ENCODE results near the gene MAL. TPM values are rescaled to one million over a fixed set of nuclear protein-coding genes. Genes with fewer than 3 reads are reported as not detected.

Gene MAL
- total and polyA plus RNA-seq, 2 of the 4 experiments (the other 2 are of a cell fraction) = not detected

- no peak for ATAC-seq (ENCODE audit: low read depth)
- ChIA-PET CTCF (no interaction called here), POLR2A (ENCODE audit: unreplicated experiment) (no interaction called here)
- Histone ChIP-seq H3K27ac (ENCODE audit: insufficient read depth, low read length) (no peak overlapping the region), H4K20me1 (ENCODE audit: insufficient read depth, low read length) (no peaks in the 10 kb centered on the region), H3K27me3 (ENCODE audit: control insufficient read depth, insufficient read depth, low read length) (peaks cover 76% of the 10 kb centered on the region), H3K4ac (ENCODE audit: low read depth, low read length) (no peak overlapping the region), H3K9me1 (ENCODE audit: insufficient read depth, low read length) (no peaks in the 10 kb centered on the region), H4K91ac (ENCODE audit: insufficient read depth, low read depth, low read length) (no peak overlapping the region), H3K56ac (ENCODE audit: extremely low read depth, insufficient read depth, low read length) (no peak overlapping the region), H3K36me3 (ENCODE audit: control insufficient read depth, insufficient read depth, low read length) (no peaks in the 10 kb centered on the region), H2AK5ac (ENCODE audit: low read depth, low read length) (no peak overlapping the region), H4K5ac (ENCODE audit: low read depth, low read length) (no peak overlapping the region), H4K8ac (ENCODE audit: low read depth in 2 of 2, low read length in 2 of 2) (no peak overlapping the region), H2BK120ac (ENCODE audit: low read depth, low read length) (no peak overlapping the region), H3K14ac (replicated peaks; ENCODE audit: low read depth, low read length) (no peak overlapping the region), H2BK5ac (ENCODE audit: low read depth, low read length, poor library complexity, severe bottlenecking) (no peak overlapping the region), H3K9ac (ENCODE audit: low read depth, low read length) (no peak overlapping the region), H3K79me1 (ENCODE audit: low read depth in 1 of 2, low read length in 2 of 2) (no peaks in the 10 kb centered on the region), H3K9me3 (ENCODE audit: control insufficient read depth, insufficient read depth, low read length) (no peaks in the 10 kb centered on the region), H2BK20ac (ENCODE audit: low read depth, low read length) (no peak overlapping the region), H2AFZ (replicated peaks; ENCODE audit: low read length, poor library complexity) (no peak overlapping the region), H2BK15ac (ENCODE audit: low read depth, low read length) (no peak overlapping the region), H3K4me1 (ENCODE audit: control insufficient read depth, insufficient read depth, low read length) (peaks cover 4% of the 10 kb centered on the region; the same call in 1 of the 2 replicates), H3K23ac (ENCODE audit: low read depth, low read length) (no peak overlapping the region), H2AK9ac (replicated peaks; ENCODE audit: low read depth, low read length, poor library complexity) (no peak overlapping the region), H3K18ac (ENCODE audit: low read depth, low read length) (no peak overlapping the region), H3K4me2 (ENCODE audit: low read depth, low read length) (no peak overlapping the region), H3K4me3 (ENCODE audit: insufficient read depth, low read depth, low read length) (no peak overlapping the region)
- TF ChIP-seq RAD21 (IDR thresholded peaks at IDR 0.05; ENCODE audit: low read length) = no peak
- TF ChIP-seq CEBPB (IDR thresholded peaks at IDR 0.05; ENCODE audit: low read depth, low read length) = no peak
- TF ChIP-seq USF2 (IDR thresholded peaks at IDR 0.05; ENCODE audit: low read depth, low read length) = no peak
- TF ChIP-seq FOS (IDR thresholded peaks at IDR 0.05; ENCODE audit: low read depth, low read length) = no peak
- TF ChIP-seq MAZ (IDR thresholded peaks at IDR 0.05; ENCODE audit: borderline replicate concordance, low read depth, low read length) = no peak
- no peak for TF ChIP-seq MAFK (IDR thresholded peaks at IDR 0.05; ENCODE audit: low read depth, low read length)
- WGBS, 2 experiments (ENCODE audit: extremely low coverage in 2 of 2, insufficient read length in 1 of 2) = 8% methylated on average over 2 of the region's 5 CpGs; no CpG with 5 or more reads in 1 of the 2 experiments
- no peak for DNase-seq
- in situ Hi-C loops (cut with MboI; ENCODE audit: low sequenced_read_pairs) = no loop called here
- BruUV-seq (replicated peaks) = no TSS peak
- intact Hi-C loops (cut with micrococcal nuclease) = no loop called here
- dilution Hi-C loops (cut with HindIII; ENCODE audit: low sequenced_read_pairs, unreplicated experiment) = no loop called here
These were observed 5.0 kb downstream of the MAL start for GRCh38 chr2:95030496-95030895.

Measured in IMR-90 (cell line).